Muscle of leg (tissue), 11 donors: ENCODE measurements around the gene ACY1. TPM values are rescaled to one million over a fixed set of nuclear protein-coding genes. Genes with fewer than 3 reads are reported as not detected.

Experiments
- DNase-seq: peaks from one replicate; pipeline ENCODE4 v3.0.0; 2013
- H3K27ac ChIP-seq: one replicate; pipeline ENCODE4 v1.5.1; 2013; ENCODE audit warnings: mild to moderate bottlenecking, low read length, control low read depth
- H3K27me3 ChIP-seq: one replicate; pipeline ENCODE4 v1.6.1; 2013; ENCODE audit warnings: low read length; ENCODE audit not compliant: control insufficient read depth, insufficient read depth
- H3K36me3 ChIP-seq: one replicate; pipeline ENCODE4 v1.6.1; 2013; ENCODE audit warnings: low read length; ENCODE audit not compliant: control insufficient read depth, insufficient read depth
- H3K4me1 ChIP-seq: one replicate; pipeline ENCODE4 v1.6.1; 2013; ENCODE audit warnings: low read length; ENCODE audit not compliant: control insufficient read depth, insufficient read depth
- H3K4me3 ChIP-seq: one replicate; pipeline ENCODE4 v1.5.1; 2013; ENCODE audit warnings: low read length, control low read depth
- H3K9me3 ChIP-seq: replicated peaks from 2 replicates; pipeline ENCODE4 v1.6.1; 2013; ENCODE audit warnings: low read depth, low read length; ENCODE audit not compliant: control insufficient read depth
- WGBS: methylation state at CpG from one replicate; pipeline ENCODE4 v1.1.5; 2013; ENCODE audit warnings: missing lambda C conversion rate; ENCODE audit not compliant: insufficient coverage; 5-methylcytosine and 5-hydroxymethylcytosine counted together
- polyA plus RNA-seq, 8 donors: library from polyadenylated mRNA; unstranded; fragments of 120-200 nt; gene quantifications; one replicate each; pipeline versions ENCODE4 v1.2.1 to v1.2.3, GENCODE V29; 2013; ENCODE audit warnings: inconsistent platforms in 1 of 8, low replicate concordance in 1 of 8; ENCODE audit not compliant: insufficient read length in 8 of 8, insufficient read depth in 1 of 8
- total RNA-seq: library from RNA; stranded (reverse); fragments of 120-200 nt; gene quantifications from one replicate; pipeline ENCODE4 v1.2.4, GENCODE V29; 2013

Gene ACY1
- total and polyA plus RNA-seq, 9 donors = 10.2 to 20.7 (median 13.8) TPM

GRCh38 chr3:52018319-52019000 lies 35.1 kb downstream of the ACY1 start:
- Histone ChIP-seq H3K36me3 (no peaks in the 10 kb centered on the region), H3K4me3 (no peak overlapping the region), H3K27ac (no peak overlapping the region), H3K4me1 (peaks cover 67% of the 10 kb centered on the region), H3K27me3 (no peaks in the 10 kb centered on the region), H3K9me3 (no peaks in the 10 kb centered on the region)
- 84% methylated on average over 21 of the region's 21 CpGs for WGBS
- no peak for DNase-seq

- H3K27ac ChIP-seq = peak overlapping the region; percentile 51
- WGBS = 74% methylated on average over 3 of the region's 17 CpGs
- H3K4me3 ChIP-seq = no peak overlapping the region
- peaks cover 76% of the 10 kb centered on the region for H3K4me1 ChIP-seq
- no peaks in the 10 kb centered on the region for H3K9me3 ChIP-seq
- H3K36me3 ChIP-seq = no peaks in the 10 kb centered on the region
- DNase-seq = no peak
- no peaks in the 10 kb centered on the region for H3K27me3 ChIP-seq
Observed at GRCh38 chr3:52019352-52020080, 36.2 kb downstream of the ACY1 start.

GRCh38 chr3:52020796-52021195 lies 37.5 kb downstream of the ACY1 start:
- Histone ChIP-seq H3K4me1 (peaks cover 87% of the 10 kb centered on the region), H3K27me3 (no peaks in the 10 kb centered on the region), H3K36me3 (no peaks in the 10 kb centered on the region), H3K4me3 (no peak overlapping the region), H3K27ac (no peak overlapping the region), H3K9me3 (no peaks in the 10 kb centered on the region)
- 27% methylated on average over 3 of the region's 7 CpGs for WGBS
- no peak for DNase-seq

- no peak overlapping the region for H3K4me3 ChIP-seq
- DNase-seq = peak; percentile 68
Observed at GRCh38 chr3:52021489-52022268, 38.3 kb downstream of the ACY1 start.

GRCh38 chr3:52022323-52023100 lies 39.2 kb downstream of the ACY1 start:
- Histone ChIP-seq H3K9me3 (no peaks in the 10 kb centered on the region), H3K27ac (no peak overlapping the region), H3K27me3 (no peaks in the 10 kb centered on the region), H3K36me3 (no peaks in the 10 kb centered on the region), H3K4me1 (peaks cover 80% of the 10 kb centered on the region), H3K4me3 (no peak overlapping the region)
- 55% methylated on average over 8 of the region's 20 CpGs for WGBS
- DNase-seq = no peak

More at GRCh38 chr3:52021489-52022268, 38.3 kb downstream of the ACY1 start:
- WGBS = 45% methylated on average over 8 of the region's 10 CpGs
- Histone ChIP-seq H3K4me1 (peaks cover 88% of the 10 kb centered on the region), H3K36me3 (no peaks in the 10 kb centered on the region), H3K27me3 (no peaks in the 10 kb centered on the region), H3K9me3 (no peaks in the 10 kb centered on the region), H3K27ac (no peak overlapping the region)

- no peak overlapping the region for H3K27ac ChIP-seq
- DNase-seq = no peak
- peaks cover 79% of the 10 kb centered on the region for H3K4me1 ChIP-seq
- H3K36me3 ChIP-seq = no peaks in the 10 kb centered on the region
- no peaks in the 10 kb centered on the region for H3K27me3 ChIP-seq
- 90% methylated on average over 2 of the region's 3 CpGs for WGBS
- H3K4me3 ChIP-seq = no peak overlapping the region
- H3K9me3 ChIP-seq = no peaks in the 10 kb centered on the region
Observed at GRCh38 chr3:52023101-52023770, 39.9 kb downstream of the ACY1 start.

- no peak for DNase-seq
- Histone ChIP-seq H3K9me3 (no peaks in the 10 kb centered on the region), H3K4me3 (no peak overlapping the region), H3K36me3 (no peaks in the 10 kb centered on the region), H3K27ac (no peak overlapping the region), H3K27me3 (no peaks in the 10 kb centered on the region), H3K4me1 (peaks cover 82% of the 10 kb centered on the region)
- WGBS = 56% methylated on average over 4 of the region's 8 CpGs
Observed at GRCh38 chr3:52023860-52024764, 40.8 kb downstream of the ACY1 start.

GRCh38 chr3:52024765-52025452 lies 41.6 kb downstream of the ACY1 start:
- Histone ChIP-seq H3K4me3 (no peak overlapping the region), H3K36me3 (no peaks in the 10 kb centered on the region), H3K27me3 (no peaks in the 10 kb centered on the region), H3K4me1 (peaks cover 76% of the 10 kb centered on the region), H3K27ac (no peak overlapping the region), H3K9me3 (no peaks in the 10 kb centered on the region)
- 0% methylated on average over 1 of the region's 6 CpGs for WGBS
- no peak for DNase-seq
